ENCODE results near the gene S100A14. TPM values are rescaled to one million over a fixed set of nuclear protein-coding genes. Genes with fewer than 3 reads are reported as not detected.

Gene S100A14
- total and polyA plus RNA-seq, 2 of the 4 experiments (the other 2 are of a cell fraction): 0.10 TPM; not detected in 1

- Histone ChIP-seq H2BK120ac (ENCODE audit: low read depth, low read length) (no peak overlapping the region), H3K4me3 (ENCODE audit: insufficient read depth, low read depth, low read length) (no peak overlapping the region), H3K36me3 (ENCODE audit: control insufficient read depth, insufficient read depth, low read length) (peaks cover 53% of the 10 kb centered on the region), H2BK5ac (ENCODE audit: low read depth, low read length, poor library complexity, severe bottlenecking) (no peak overlapping the region), H2AK9ac (replicated peaks; ENCODE audit: low read depth, low read length, poor library complexity) (no peak overlapping the region), H4K5ac (ENCODE audit: low read depth, low read length) (no peak overlapping the region), H2BK15ac (ENCODE audit: low read depth, low read length) (no peak overlapping the region), H4K20me1 (ENCODE audit: insufficient read depth, low read length) (peaks cover 35% of the 10 kb centered on the region), H3K4me1 (ENCODE audit: control insufficient read depth, insufficient read depth, low read length) (peaks cover under 1% of the 10 kb centered on the region), H3K79me1 (ENCODE audit: low read depth in 1 of 2, low read length in 2 of 2) (peaks cover 47 to 72% of the 10 kb centered on the region in 2 experiments), H3K9me1 (ENCODE audit: insufficient read depth, low read length) (0 out of 2 replicates have a peak, but pooled peaks cover 5% of the 10 kb centered on the region), H3K14ac (replicated peaks; ENCODE audit: low read depth, low read length) (no peak overlapping the region), H3K56ac (ENCODE audit: extremely low read depth, insufficient read depth, low read length) (no peak overlapping the region), H4K8ac (ENCODE audit: low read depth in 2 of 2, low read length in 2 of 2) (no peak overlapping the region), H2AFZ (replicated peaks; ENCODE audit: low read length, poor library complexity) (no peak overlapping the region), H3K27me3 (ENCODE audit: control insufficient read depth, insufficient read depth, low read length) (no peaks in the 10 kb centered on the region), H3K18ac (ENCODE audit: low read depth, low read length) (no peak overlapping the region), H3K9ac (ENCODE audit: low read depth, low read length) (no peak overlapping the region), H4K91ac (ENCODE audit: insufficient read depth, low read depth, low read length) (no peak overlapping the region), H3K4me2 (ENCODE audit: low read depth, low read length) (no peak overlapping the region), H3K23ac (ENCODE audit: low read depth, low read length) (no peak overlapping the region), H3K4ac (ENCODE audit: low read depth, low read length) (no peak overlapping the region), H2AK5ac (ENCODE audit: low read depth, low read length) (no peak overlapping the region), H2BK20ac (ENCODE audit: low read depth, low read length) (no peak overlapping the region), H3K9me3 (ENCODE audit: control insufficient read depth, insufficient read depth, low read length) (no peaks in the 10 kb centered on the region), H3K27ac (ENCODE audit: insufficient read depth, low read length) (no peak overlapping the region)
- BruUV-seq (replicated peaks): no TSS peak
- DNase-seq: no peak
- TF ChIP-seq RFX5 (IDR thresholded peaks at IDR 0.05; ENCODE audit: low read depth, low read length) (no peak), BHLHE40 (IDR thresholded peaks at IDR 0.05; ENCODE audit: low read depth, low read length) (no peak), RAD21 (IDR thresholded peaks at IDR 0.05; ENCODE audit: low read length) (no peak)
- in situ Hi-C loops (cut with MboI; ENCODE audit: low sequenced_read_pairs): no loop called here
- intact Hi-C loops (cut with micrococcal nuclease): no loop called here
- POLR2A ChIA-PET (ENCODE audit: unreplicated experiment): interaction anchor here (0.9 kb wide), 1 partner anchor 11 kb away, joined by 3 read pairs; the partner anchor contains the start of gene S100A13
- dilution Hi-C loops (cut with HindIII; ENCODE audit: low sequenced_read_pairs, unreplicated experiment): no loop called here
- CTCF ChIA-PET: no interaction called here
- WGBS, 2 experiments (ENCODE audit: extremely low coverage in 2 of 2, insufficient read length in 1 of 2): 92% methylated on average over 6 of the region's 6 CpGs; no CpG with 5 or more reads in 1 of the 2 experiments
- ATAC-seq (ENCODE audit: low read depth): no peak
Measured at GRCh38 chr1:153638261-153638660, 22.1 kb upstream of the S100A14 start.
